GM12891 (cell line): ENCODE data around the gene AHRR.
"Not testable (repeated sequence)": the region's sequence is repeated elsewhere in the genome, so short reads cannot be mapped to it uniquely, and the experiment has no call there.

Source experiments
- DNase-seq: peaks from one replicate; pipeline ENCODE4 v3.0.0; 2011; ENCODE audit warnings: low spot score; ENCODE audit not compliant: insufficient read length
- FAIRE-seq: peaks from 2 replicates; lab custom pipeline; 2011; peaks lifted over from hg19 to GRCh38; lab: Jason Lieb, UNC
- PAX5 ChIP-seq: IDR thresholded peaks from 2 replicates; pipeline ENCODE4 v1.6.1; 2011; ENCODE audit warnings: low read length, moderate library complexity, mild to moderate bottlenecking; ENCODE audit not compliant: insufficient read depth, severe bottlenecking
- POLR2A ChIP-seq: IDR thresholded peaks from 2 replicates; pipeline ENCODE4 v1.6.1; 2011; ENCODE audit warnings: low read depth, low read length, control low read depth
- POLR2AphosphoS5 ChIP-seq: IDR thresholded peaks from 2 replicates; pipeline ENCODE4 v1.6.1; 2011; ENCODE audit warnings: low read depth, low read length, control low read depth
- POU2F2 ChIP-seq: IDR thresholded peaks from 2 replicates; pipeline ENCODE4 v1.6.1; 2011; ENCODE audit warnings: low read depth, mild to moderate bottlenecking, control low read depth, low read length, moderate library complexity
- SPI1 ChIP-seq: IDR thresholded peaks from 2 replicates; pipeline ENCODE4 v1.6.1; 2011; ENCODE audit warnings: low read depth, low read length, control low read depth
- TAF1 ChIP-seq: IDR thresholded peaks from 2 replicates; pipeline ENCODE4 v1.6.1; 2011; ENCODE audit warnings: low read depth, low read length, control low read depth

AHRR gene

DNA sequence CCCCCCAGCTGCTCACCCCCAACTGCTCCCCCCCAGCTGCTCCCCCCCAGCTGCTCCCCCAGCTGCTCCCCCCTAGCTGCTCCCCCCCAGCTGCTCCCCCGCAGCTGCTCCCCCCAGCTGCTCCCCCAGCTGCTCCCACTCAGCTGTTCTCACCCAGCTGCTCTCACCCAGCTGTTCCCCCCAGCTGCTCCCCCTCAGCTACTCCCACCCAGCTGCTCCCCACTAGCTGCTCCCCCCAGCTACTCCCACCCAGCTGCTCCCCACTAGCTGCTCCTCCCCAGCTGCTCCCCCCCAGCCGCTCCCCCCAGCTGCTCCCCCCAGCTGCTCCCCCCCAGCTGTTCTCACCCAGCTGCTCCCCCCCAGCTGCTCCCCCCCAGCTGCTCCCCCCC is 22.8 kb upstream of the AHRR start:
- FAIRE-seq (no peak), DNase-seq (no peak)
- TF ChIP-seq POU2F2, result no peak
- TF ChIP-seq PAX5, result no peak
- TF ChIP-seq POLR2AphosphoS5, result no peak
- TF ChIP-seq TAF1, result no peak
- no peak for TF ChIP-seq SPI1
- TF ChIP-seq POLR2A, result no peak

DNA sequence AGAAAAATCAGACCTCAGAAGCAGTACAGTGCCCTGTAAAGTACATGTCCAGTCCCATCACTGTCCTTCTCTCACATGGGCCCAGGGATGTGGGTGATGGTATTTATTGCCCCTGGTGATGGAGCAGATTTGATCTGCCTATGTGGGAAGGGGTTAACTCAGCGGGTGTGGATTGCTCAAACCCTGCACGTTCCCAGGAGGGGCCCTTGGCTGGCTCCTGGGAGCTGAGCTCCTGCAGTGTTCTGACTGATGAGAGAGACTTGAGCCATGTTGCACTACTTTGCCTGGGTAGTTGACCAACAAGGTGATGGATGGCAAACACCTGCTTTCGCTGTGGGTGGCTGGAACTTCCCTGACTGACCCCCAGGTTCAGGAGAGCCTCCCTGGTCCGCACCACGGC is 21.6 kb upstream of the AHRR start:
- not testable (repeated sequence) for FAIRE-seq, DNase-seq

DNA sequence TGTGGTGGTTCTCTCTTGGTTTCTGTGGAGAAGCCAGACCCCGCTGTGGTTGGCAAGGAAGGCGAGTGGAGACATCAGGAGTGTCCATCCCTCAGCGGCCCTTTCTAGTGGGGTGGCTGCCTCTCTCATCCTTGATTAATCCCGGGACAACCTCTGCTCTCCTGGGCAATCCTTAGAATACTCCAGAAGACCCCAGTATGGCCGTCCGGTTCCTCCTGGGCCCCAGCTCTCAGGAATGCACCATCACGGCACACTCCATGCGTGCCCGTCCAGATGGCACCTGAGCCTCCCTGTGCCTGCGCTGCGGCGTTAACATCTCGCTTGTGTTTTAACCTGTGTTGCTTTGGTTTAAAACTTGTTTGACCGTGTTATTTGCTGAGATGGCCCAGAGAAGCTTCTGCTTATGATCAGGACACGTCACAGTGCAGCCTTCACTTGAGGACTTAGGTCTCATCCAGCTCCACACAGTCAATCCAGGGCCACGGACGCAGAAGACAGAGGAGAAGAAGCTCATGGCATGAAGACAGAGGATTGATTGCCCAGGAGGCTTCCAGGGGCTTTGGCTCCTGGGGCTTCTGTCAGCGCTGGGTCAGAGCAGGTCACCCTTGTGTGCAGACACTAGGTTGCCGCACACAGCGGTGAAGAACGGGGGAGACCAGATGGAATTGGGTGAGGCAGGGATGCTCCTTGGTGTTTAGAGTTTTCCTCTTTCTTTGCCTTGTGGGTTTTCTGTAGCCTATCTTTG is 20.7 kb upstream of the AHRR start:
- DNase-seq, FAIRE-seq: not testable (repeated sequence)

DNA sequence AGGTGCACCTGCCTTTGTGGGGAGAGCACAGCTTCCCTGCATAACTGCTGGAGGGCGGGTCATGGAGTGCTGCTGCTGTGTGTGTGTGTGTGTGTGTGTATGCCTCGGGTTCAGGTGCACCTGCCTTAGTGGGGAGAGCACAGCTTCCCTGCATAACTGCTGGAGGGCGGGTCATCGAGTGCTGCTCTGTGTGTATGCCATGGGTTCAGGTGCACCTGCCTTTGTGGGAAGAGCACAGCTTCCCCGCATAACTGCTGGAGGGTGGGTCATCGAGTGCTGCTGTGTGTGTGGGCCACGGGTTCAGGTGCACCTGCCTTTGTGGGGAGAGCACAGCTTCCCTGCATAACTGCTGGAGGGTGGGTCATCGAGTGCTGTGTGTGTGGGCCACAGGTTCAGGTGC is 19.1 kb upstream of the AHRR start:
- FAIRE-seq, DNase-seq: not testable (repeated sequence)

DNA sequence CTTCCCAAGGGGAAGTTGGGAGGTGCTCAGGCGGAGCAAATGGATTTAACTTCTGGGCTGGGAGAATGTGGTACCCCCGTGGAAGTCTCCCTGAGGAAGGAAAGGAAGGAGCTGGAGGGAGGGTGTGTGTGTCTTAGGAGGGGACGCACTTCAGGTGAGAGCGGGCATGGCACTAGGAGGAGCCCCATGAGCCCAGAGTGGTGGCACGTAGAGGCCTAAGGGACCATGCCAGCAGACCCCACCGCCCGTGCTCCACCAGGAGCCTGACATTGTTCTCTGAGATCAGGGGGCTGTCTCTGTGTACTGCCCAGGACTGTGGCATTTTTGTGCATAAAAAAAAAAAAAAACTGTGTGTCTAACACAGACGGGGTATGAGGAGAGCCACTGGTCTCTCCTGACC is 18.5 kb upstream of the AHRR start:
- FAIRE-seq, result no peak
- no peak for DNase-seq
- TF ChIP-seq SPI1 (no peak), PAX5 (no peak), POLR2AphosphoS5 (no peak), POU2F2 (no peak), POLR2A (no peak), TAF1 (no peak)

DNA sequence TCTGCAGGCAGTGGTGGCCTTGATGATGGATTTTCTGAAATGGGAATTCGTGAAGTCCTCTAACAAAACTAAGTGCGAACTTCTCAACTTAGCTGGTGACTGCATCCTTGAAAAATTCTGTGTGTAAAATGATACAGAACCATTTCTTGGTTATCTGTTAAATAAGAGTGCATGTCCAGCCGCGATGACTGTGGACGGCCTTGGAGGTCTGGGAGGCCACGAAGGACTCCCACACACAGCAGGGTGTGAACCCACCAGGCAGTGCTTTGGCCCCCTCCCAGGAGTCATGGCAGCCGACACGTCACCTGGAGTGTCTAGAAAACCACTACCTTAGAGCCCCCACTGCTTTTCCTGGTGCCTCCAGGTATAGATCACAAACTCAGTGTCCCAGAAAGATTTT is 17.8 kb upstream of the AHRR start:
- FAIRE-seq, DNase-seq: not testable (repeated sequence)

DNA sequence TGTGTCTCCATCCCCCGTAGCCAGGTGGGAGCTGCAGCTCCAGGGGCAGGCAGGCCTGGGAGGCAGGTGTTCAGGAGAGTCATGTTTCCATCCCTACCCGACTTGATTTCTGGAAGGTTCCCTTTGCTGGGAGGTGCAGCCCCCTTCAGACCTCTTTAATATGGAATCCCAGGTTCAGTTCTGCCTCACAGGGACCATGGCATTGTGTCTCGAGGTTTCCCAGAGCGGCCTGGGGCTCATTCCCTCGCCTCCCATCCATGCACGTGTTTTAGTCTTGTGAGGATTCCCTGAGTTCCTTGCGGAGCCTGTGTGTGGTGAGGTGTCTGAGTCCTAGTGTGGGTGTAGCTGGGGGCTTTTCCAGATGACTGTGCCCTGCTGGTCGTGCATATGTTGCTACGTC is 16.5 kb upstream of the AHRR start:
- DNase-seq (no peak), FAIRE-seq (no peak)
- TF ChIP-seq POLR2A (no peak), POU2F2 (no peak), SPI1 (no peak), POLR2AphosphoS5 (no peak), PAX5 (no peak), TAF1 (no peak)

DNA sequence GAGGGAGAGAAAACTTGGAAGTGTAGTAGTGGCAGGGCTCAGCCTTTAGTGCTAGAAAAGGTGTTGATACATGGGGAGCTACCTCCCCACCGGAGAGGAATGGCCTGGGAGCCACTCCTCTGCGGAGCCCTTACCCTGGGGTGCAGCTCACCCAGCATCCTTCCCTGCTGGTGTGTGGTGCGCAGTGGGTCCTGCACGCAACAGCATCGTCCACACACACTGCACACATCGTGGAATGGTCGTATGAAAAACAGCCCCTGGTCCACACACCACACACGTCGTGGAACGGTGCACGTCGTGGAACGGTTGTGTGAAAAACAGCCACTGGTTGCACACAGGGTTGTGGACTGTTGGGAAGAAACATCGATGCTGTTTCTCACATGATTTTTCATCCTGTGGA is 16.1 kb upstream of the AHRR start:
- FAIRE-seq (no peak), DNase-seq (no peak)
- TF ChIP-seq POLR2AphosphoS5 (no peak), PAX5 (no peak), TAF1 (no peak), SPI1 (no peak), POU2F2 (no peak), POLR2A (no peak)

DNA sequence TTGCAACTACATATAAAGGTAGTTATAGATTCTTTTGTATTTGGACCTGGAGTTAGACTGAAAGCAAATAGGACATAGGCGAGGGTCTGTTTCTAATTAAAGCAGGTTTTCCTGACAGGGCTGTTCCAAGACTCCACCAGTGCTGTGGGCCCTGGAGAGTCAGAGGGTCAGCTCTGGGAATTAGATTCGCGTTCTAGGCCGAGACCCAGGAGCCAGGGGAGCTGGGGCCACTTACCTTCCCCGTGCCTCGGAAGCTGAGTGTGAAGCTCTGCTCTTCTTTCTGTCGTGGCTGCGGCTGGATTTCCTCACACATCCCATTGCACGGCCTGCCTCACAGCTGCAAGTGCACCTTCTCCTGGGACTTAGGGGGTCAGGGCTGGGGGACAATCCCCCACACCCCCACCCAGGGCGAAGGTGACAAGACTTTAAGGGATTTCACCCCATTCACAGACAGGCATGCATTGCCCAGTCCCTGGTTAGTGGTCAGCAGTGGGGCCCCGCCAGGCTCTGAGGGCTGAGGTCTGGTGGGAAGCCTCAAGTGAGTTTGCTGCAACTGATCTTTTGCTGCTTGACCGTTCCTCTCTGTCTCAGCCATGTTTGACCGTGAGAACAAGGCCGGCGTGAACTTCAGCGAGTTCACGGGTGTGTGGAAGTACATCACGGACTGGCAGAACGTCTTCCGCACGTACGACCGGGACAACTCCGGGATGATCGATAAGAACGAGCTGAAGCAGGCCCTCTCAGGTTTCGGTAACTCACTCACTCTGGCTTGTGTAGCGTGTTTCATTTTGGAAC is 15.3 kb upstream of the AHRR start:
- FAIRE-seq, result no peak

DNA sequence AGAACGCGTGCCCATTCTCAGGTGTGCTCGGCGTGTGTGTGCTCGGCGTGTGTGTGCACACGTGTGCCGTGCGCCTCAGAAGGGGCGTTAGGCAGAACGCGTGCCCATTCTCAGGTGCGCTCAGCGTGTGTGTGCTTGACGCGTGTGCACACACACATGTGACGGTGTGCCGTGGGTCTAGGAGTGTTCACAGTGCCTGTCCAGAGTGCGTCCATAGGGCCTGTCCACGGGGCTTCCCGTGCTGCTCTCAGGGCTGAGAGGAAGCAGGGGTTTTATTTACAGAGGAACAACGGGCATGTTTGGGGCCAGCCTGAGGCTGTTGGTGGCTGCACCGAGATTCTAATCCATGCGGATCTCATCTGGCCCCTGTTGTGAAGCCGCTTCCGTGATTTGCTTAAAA is 14.2 kb upstream of the AHRR start:
- DNase-seq (no peak), FAIRE-seq (no peak)
- TF ChIP-seq POU2F2, result no peak
- TF ChIP-seq PAX5, result no peak
- TF ChIP-seq POLR2AphosphoS5, result no peak
- TF ChIP-seq TAF1, result no peak
- TF ChIP-seq POLR2A, result no peak
- no peak for TF ChIP-seq SPI1

More for the DNA sequence above, 15.3 kb upstream of the AHRR start:
- TF ChIP-seq PAX5, result no peak
- TF ChIP-seq POLR2A, result no peak
- no peak for TF ChIP-seq TAF1
- no peak for TF ChIP-seq SPI1
- no peak for TF ChIP-seq POLR2AphosphoS5
- TF ChIP-seq POU2F2, result no peak
- no peak for DNase-seq
